HG03039 (cell line): ENCODE data around the gene UGT1A6.

Source experiments
- ATAC-seq: cut with Tn5 transposase; IDR thresholded peaks from one replicate; pipeline ENCODE4 v1.9.1; 2021; ENCODE audit warnings: mild to moderate bottlenecking, moderate library complexity; ENCODE audit not compliant: unreplicated experiment

Gene UGT1A6

DNA sequence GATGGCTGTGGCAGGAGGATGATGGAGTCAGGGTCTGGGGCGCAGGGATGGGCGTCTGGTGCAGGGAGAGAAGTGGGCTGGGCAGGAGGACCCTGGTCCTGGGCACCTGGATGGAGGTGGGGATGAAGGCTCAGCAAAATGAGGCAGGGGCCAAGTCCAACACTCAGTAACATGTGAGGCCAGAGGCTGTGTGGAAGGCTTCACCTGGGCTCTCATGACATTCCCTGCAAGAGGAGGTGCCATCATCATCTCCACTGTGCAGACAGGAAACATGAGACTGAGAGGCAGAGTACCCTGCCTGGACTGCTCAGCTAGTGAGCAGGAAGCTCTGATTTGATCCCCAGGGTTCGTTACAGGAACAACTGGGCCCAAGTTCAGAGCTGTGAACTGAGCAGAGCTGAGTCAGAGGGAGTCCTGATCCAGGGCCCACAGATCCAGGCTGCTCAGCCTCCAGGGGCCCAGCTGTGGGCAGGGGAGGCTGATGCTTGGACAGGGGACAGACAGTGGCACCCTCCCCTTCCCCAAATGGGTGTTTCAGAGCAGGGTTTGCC, 124.7 kb downstream of the UGT1A6 start:
- no peak for ATAC-seq

GRCh38 chr2:233817995-233818638, 125.4 kb downstream of the UGT1A6 start:
- no peak for ATAC-seq

DNA sequence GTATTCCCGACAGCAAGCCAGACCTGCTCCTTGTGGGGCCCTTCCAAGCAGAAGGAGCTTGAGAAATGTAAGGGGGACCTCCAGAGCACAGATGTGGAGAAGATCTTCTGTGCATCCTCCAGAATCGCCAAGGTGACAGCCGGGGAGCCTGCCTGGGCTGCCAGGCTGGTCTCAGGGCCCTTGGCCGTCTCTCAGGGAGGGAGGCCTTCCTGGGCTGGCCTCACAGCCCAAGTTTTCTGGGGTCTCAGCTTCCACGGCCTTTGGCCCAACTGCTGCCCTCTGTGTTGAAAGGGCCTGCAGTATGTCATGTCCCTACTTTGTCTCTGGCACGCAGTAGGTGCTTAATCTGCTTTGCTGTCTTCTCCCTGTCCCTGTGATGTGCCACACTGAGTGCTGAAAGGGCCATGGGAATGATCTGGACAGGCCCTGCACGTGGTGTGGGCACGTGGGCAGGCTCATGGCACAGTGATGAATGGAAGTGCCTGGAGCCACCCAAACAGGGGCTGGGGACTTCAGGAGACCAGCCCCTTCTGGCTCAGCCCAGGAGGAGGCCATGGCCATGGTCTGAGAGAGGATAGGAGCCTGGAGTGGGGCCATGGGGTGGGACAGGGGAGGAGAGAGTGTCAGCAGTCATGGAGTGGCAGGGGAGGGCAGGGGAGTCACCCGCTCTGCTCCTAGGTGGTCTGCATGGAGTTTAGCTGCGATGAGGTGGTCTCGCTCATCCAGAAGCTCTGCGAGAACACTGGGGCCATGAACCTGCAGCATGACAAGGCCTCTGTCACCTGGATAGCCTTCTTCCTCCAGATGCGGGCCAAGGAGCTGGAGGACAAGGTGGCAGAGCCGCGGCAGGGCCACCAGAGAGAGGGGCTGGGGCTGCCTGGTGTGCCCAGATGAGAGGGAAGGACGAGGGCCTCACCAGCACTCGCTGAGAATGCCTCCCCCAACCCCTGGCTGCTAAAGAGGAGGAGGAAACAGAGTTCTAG, 126.2 kb downstream of the UGT1A6 start:
- no peak for ATAC-seq

GRCh38 chr2:233819884-233820773, 127.4 kb downstream of the UGT1A6 start:
- ATAC-seq: no peak

DNA sequence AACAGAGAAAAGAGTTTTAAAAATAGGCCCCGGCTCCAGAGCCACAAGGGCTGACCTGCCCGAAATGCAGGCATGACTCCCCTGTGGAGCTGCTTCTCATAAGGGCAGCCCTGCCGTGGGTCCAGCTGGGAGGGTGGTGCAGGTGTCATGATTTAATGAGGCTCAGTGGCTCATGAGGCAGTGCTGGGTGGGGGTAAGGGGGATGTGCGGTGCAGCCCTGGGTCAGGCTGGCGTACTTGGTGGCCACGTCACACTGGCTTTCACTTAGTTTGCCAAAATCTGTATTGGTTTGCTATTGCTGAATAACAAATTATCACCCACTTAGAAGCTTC, 128.1 kb downstream of the UGT1A6 start:
- no peak for ATAC-seq

GRCh38 chr2:233821196-233821595, 128.5 kb downstream of the UGT1A6 start:
- no peak for ATAC-seq

DNA sequence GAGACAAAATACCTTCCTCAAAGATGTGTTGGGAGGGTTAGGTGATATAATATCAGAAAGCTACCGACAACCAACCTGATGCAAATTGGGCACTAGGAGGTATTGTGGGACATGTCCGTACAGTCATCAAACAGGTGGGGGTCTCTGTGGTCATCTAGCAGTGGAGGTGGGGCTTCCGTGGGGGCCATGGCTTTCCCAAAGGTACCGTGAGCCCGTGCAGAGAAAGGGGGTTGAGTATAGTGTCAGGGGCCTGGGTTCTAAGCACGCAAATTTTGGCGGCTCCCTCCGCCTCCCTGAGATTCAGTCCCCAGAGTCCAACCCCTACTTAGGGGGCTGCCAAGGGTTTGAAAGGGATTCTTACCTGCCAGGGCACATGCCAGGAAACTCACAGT, 129.0 kb downstream of the UGT1A6 start:
- ATAC-seq: no peak

- no peak for ATAC-seq
Observed at GRCh38 chr2:233822101-233822771, 129.5 kb downstream of the UGT1A6 start.
